ENCODE results near the gene ZBTB2.

GRCh38 chr6:151417477-151417876, 26.1 kb upstream of the ZBTB2 start:
- TF ChIP-seq CTCF (IDR thresholded peaks at IDR 0.05; ENCODE audit: low read depth, low read length, poor library complexity, severe bottlenecking) (no peak), EZH2phosphoT487 (IDR thresholded peaks at IDR 0.05; ENCODE audit: borderline replicate concordance, low read length) (no peak)

Data from DOHH2 (cell line).